Neuronal stem cell (in vitro differentiated cells): ENCODE data around the gene SARS1.

Experiments
- DNase-seq: peaks from one replicate; pipeline ENCODE4 v3.0.0-alpha.2; 2013; ENCODE audit warnings: low spot score
- H2AFZ ChIP-seq: one replicate; pipeline ENCODE4 v1.6.1; 2013; ENCODE audit warnings: mild to moderate bottlenecking, low read length, inconsistent platforms
- H2AK5ac ChIP-seq: 2 replicates; pipeline ENCODE4 v1.6.1; 2013; ENCODE audit warnings: low read depth, mild to moderate bottlenecking, inconsistent platforms, low read length, moderate library complexity, mixed read lengths
- H2BK120ac ChIP-seq: 2 replicates; pipeline ENCODE4 v1.6.1; 2013; ENCODE audit warnings: low read depth, mild to moderate bottlenecking, inconsistent platforms, low read length, moderate library complexity, mixed read lengths
- H2BK12ac ChIP-seq: one replicate; pipeline ENCODE4 v1.6.1; 2013; ENCODE audit warnings: low read length, inconsistent platforms
- H2BK15ac ChIP-seq: 2 replicates; pipeline ENCODE4 v1.6.1; 2013; ENCODE audit warnings: mild to moderate bottlenecking, low read length, inconsistent platforms, mixed read lengths
- H2BK5ac ChIP-seq: one replicate; pipeline ENCODE4 v1.6.1; 2013; ENCODE audit warnings: inconsistent platforms, mild to moderate bottlenecking, low read length, moderate library complexity
- H3K14ac ChIP-seq: one replicate; pipeline ENCODE4 v1.6.1; 2013; ENCODE audit warnings: low read length, inconsistent platforms
- H3K18ac ChIP-seq: 2 replicates; pipeline ENCODE4 v1.6.1; 2013; ENCODE audit warnings: low read length, inconsistent platforms
- H3K23ac ChIP-seq: 2 replicates; pipeline ENCODE4 v1.6.1; 2013; ENCODE audit warnings: low read depth, mild to moderate bottlenecking, mixed read lengths, low read length, inconsistent platforms; ENCODE audit not compliant: poor library complexity
- H3K27ac ChIP-seq: replicated peaks from 3 replicates; pipeline ENCODE4 v1.5.1; 2013; ENCODE audit warnings: low read length, inconsistent platforms
- H3K27me3 ChIP-seq, 3 experiments: 2 replicates each; pipeline ENCODE4 v1.6.1; 2013; ENCODE audit warnings: low read length in 3 of 3, mild to moderate bottlenecking in 2 of 3, inconsistent platforms in 1 of 3, low read depth in 1 of 3, mixed read lengths in 1 of 3, moderate library complexity in 1 of 3; ENCODE audit not compliant: control insufficient read depth in 3 of 3, insufficient read depth in 3 of 3
- H3K36me3 ChIP-seq, 2 donors: replicated peaks in 1 of 2; 2 replicates each; pipeline ENCODE4 v1.6.1; 2013; ENCODE audit warnings: low read length in 2 of 2; ENCODE audit not compliant: control insufficient read depth in 2 of 2, insufficient read depth in 2 of 2
- H3K4ac ChIP-seq: 2 replicates; pipeline ENCODE4 v1.6.1; 2013; ENCODE audit warnings: inconsistent platforms, mild to moderate bottlenecking, low read length, moderate library complexity
- H3K4me1 ChIP-seq, 2 donors: 1 replicate in 1 of 2; 2 replicates in 1 of 2; pipeline ENCODE4 v1.6.1; 2013; ENCODE audit warnings: low read length in 2 of 2, low read depth in 1 of 2; ENCODE audit not compliant: control insufficient read depth in 2 of 2, insufficient read depth in 1 of 2
- H3K4me2 ChIP-seq: one replicate; pipeline ENCODE4 v1.6.1; 2013; ENCODE audit warnings: mild to moderate bottlenecking, low read length, inconsistent platforms; ENCODE audit not compliant: insufficient read depth, poor library complexity, severe bottlenecking
- H3K4me3 ChIP-seq, 2 donors: 2 replicates each; pipeline ENCODE4 v1.5.1; 2013; ENCODE audit warnings: low read length in 2 of 2, mild to moderate bottlenecking in 2 of 2, inconsistent platforms in 1 of 2, moderate library complexity in 1 of 2
- H3K79me1 ChIP-seq: one replicate; pipeline ENCODE4 v1.6.1; 2013; ENCODE audit warnings: low read depth, mild to moderate bottlenecking, inconsistent platforms, low read length, moderate library complexity
- H3K9ac ChIP-seq: one replicate; pipeline ENCODE4 v1.6.1; 2013; ENCODE audit warnings: mild to moderate bottlenecking, low read depth, low read length, inconsistent platforms; ENCODE audit not compliant: poor library complexity
- H3K9me3 ChIP-seq, 2 donors: replicated peaks in 1 of 2; 2 replicates each; pipeline versions ENCODE3 to v1.6.1; 2013; ENCODE audit warnings: low read length in 2 of 2, mild to moderate bottlenecking in 2 of 2, inconsistent platforms in 1 of 2, low read depth in 1 of 2, mixed read lengths in 1 of 2, moderate library complexity in 1 of 2; ENCODE audit not compliant: control insufficient read depth in 2 of 2, insufficient read depth in 1 of 2
- H4K8ac ChIP-seq: one replicate; pipeline ENCODE4 v1.6.1; 2013; ENCODE audit warnings: low read depth, mild to moderate bottlenecking, inconsistent platforms, low read length, moderate library complexity
- H4K91ac ChIP-seq: one replicate; pipeline ENCODE4 v1.6.1; 2013; ENCODE audit warnings: low read length, low read depth, mild to moderate bottlenecking, inconsistent platforms; ENCODE audit not compliant: poor library complexity
- WGBS, 2 donors: extraction: QIAGEN DNeasy Blood & Tissue Kit; methylation state at CpG; one replicate each; pipeline ENCODE4 v1.1.7; 2013; ENCODE audit warnings: missing lambda C conversion rate in 2 of 2, mixed read lengths in 1 of 2; ENCODE audit not compliant: insufficient read length in 2 of 2, insufficient replicate concordance in 1 of 2; ENCODE audit errors: extremely low coverage in 2 of 2; 5-methylcytosine and 5-hydroxymethylcytosine counted together

The SARS1 gene

DNA sequence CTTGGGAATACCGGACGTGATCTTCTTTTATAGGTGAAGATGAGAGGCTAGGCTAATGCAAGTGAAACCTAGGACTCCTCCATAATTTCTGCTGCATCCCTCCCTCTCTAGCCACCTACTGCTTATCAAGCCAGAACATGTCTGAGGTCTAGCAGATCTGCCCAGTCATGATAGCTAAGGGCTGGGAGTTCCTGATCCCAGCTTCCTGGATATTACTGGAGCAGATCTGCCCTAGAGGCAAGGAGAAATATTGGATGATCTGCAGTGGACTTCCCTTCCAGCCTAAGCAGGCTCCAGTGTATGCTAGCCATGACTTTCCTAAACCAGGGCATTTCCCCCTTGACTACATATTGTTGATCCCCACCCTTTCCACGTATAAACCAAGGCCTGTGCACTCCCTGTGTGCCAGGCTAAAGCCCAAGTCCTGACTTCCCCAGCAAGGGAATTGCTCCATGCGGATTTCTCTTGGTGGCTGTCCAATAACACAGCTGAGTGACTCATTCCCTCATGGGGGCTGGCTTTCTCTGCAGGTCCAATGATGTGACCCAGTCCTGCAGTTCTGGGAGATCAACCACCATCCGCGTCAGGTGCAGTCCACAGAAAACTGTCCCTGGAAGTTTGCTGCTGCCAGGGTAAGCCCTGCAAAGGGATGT lies 15.5 kb upstream of the SARS1 start:
- no peak overlapping the region for H3K27ac ChIP-seq
- H3K4me1 ChIP-seq = peaks cover 4 to 12% of the 10 kb centered on the region in 2 donors
- H3K9me3 ChIP-seq = no peaks in the 10 kb centered on the region
- H2BK5ac ChIP-seq = no peak overlapping the region
- H2AK5ac ChIP-seq = no peak overlapping the region
- no peak for DNase-seq
- no peak overlapping the region for H4K8ac ChIP-seq
- H3K79me1 ChIP-seq = no peaks in the 10 kb centered on the region
- no peak overlapping the region for H3K9ac ChIP-seq
- no peak overlapping the region for H3K23ac ChIP-seq
- no CpG with 5 or more reads among the region's 6 CpGs for WGBS, 2 donors
- H3K4me3 ChIP-seq = no peak overlapping the region
- H3K27me3 ChIP-seq = no peaks in the 10 kb centered on the region
- no peak overlapping the region for H2BK12ac ChIP-seq
- no peak overlapping the region for H2AFZ ChIP-seq
- H3K4ac ChIP-seq = no peak overlapping the region
- H3K4me2 ChIP-seq = no peak overlapping the region
- H3K36me3 ChIP-seq = no peaks in the 10 kb centered on the region
- H4K91ac ChIP-seq = no peak overlapping the region
- H2BK15ac ChIP-seq = peak overlapping the region; percentile 6
- H2BK120ac ChIP-seq = no peak overlapping the region
- H3K14ac ChIP-seq = no peak overlapping the region
- H3K18ac ChIP-seq = no peak overlapping the region

DNA sequence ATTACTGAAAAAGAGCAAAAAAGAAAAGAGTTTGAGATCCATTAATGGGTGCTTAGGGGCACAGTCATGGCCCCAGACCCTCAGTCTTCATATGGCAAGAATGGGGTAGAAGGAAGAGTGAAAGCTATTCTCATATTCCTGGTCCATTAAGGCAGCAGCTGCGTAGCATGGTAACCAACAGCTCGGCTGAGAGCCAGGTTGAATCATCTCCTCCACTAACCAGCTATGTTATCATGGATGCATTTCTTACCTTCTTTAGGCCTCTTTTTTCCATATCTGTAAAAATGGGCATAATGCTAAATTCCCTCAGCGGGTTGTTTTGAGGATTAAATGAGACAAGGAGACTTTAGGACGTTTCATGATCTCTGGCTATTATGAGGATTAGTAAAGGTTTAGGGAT lies 15.0 kb upstream of the SARS1 start:
- Histone ChIP-seq H2BK15ac (peak overlapping the region; percentile 6), H3K4me1 (peaks cover 4 to 12% of the 10 kb centered on the region in 2 donors), H3K9ac (no peak overlapping the region), H2AFZ (no peak overlapping the region), H3K27ac (no peak overlapping the region), H2BK120ac (no peak overlapping the region), H3K4me3 (no peak overlapping the region), H2BK5ac (no peak overlapping the region), H2BK12ac (no peak overlapping the region), H3K9me3 (no peaks in the 10 kb centered on the region), H3K79me1 (no peaks in the 10 kb centered on the region), H4K91ac (no peak overlapping the region), H3K4ac (no peak overlapping the region), H3K4me2 (no peak overlapping the region), H2AK5ac (no peak overlapping the region), H3K36me3 (no peaks in the 10 kb centered on the region), H3K14ac (no peak overlapping the region), H3K23ac (no peak overlapping the region), H3K18ac (no peak overlapping the region), H4K8ac (no peak overlapping the region), H3K27me3 (no peaks in the 10 kb centered on the region)
- DNase-seq = no peak
- WGBS, 2 donors = no CpG with 5 or more reads among the region's 4 CpGs

GRCh38 chr1:109199710-109200109 lies 14.0 kb upstream of the SARS1 start:
- Histone ChIP-seq H3K79me1 (no peaks in the 10 kb centered on the region), H4K91ac (no peak overlapping the region), H2BK120ac (no peak overlapping the region), H3K9ac (no peak overlapping the region), H2BK15ac (no peak overlapping the region), H2BK12ac (no peak overlapping the region), H4K8ac (no peak overlapping the region), H3K4me2 (no peak overlapping the region), H2AK5ac (no peak overlapping the region), H2AFZ (peak overlapping the region; percentile 6), H3K18ac (no peak overlapping the region), H3K4ac (no peak overlapping the region), H3K4me3 (no peak overlapping the region), H3K27me3 (no peaks in the 10 kb centered on the region), H3K27ac (no peak overlapping the region), H3K23ac (no peak overlapping the region), H2BK5ac (no peak overlapping the region), H3K36me3 (no peaks in the 10 kb centered on the region), H3K9me3 (no peaks in the 10 kb centered on the region), H3K4me1 (peaks cover 4 to 12% of the 10 kb centered on the region in 2 donors), H3K14ac (no peak overlapping the region)
- no peak for DNase-seq
- WGBS, 2 donors = no CpG with 5 or more reads among the region's 10 CpGs

DNA sequence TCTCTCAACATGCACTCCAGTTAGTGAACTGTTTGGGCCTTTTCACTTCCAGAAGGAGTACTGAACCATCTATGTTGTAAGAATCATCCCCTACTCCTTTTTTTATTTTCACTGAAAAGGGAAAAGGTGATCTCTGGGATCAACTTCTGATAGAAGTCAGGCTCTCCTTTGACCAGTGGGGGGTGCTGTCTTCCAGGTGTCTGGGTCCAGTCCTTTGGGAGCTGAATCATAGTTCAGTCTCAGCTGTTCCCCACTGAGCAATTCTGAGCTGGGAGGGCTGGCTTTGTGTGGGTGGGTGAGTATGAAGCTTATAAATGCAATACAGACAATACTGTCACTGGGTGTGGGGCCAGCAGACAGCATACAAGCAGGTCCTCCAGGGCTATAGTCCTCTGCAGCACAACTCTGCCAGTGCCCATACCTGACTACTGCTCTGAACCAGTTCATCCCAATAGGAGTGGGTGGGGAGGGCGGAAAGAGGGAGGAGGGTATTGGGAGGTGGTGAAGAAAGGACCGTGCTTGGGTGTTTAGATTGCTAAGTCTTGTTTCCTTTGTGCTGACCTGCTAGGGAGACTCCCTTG lies 12.5 kb upstream of the SARS1 start:
- H4K91ac ChIP-seq = no peak overlapping the region
- H2BK12ac ChIP-seq = no peak overlapping the region
- H3K27ac ChIP-seq = no peak overlapping the region
- H3K36me3 ChIP-seq = no peaks in the 10 kb centered on the region
- H2BK120ac ChIP-seq = no peak overlapping the region
- H3K4me1 ChIP-seq = peaks cover 4 to 12% of the 10 kb centered on the region in 2 donors
- no CpG with 5 or more reads among the region's 2 CpGs for WGBS, 2 donors
- no peak overlapping the region for H2BK15ac ChIP-seq
- H2AFZ ChIP-seq = peak overlapping the region; percentile 1
- no peak overlapping the region for H4K8ac ChIP-seq
- H3K14ac ChIP-seq = no peak overlapping the region
- no peak overlapping the region for H3K23ac ChIP-seq
- H3K9me3 ChIP-seq = no peaks in the 10 kb centered on the region
- no peak overlapping the region for H2AK5ac ChIP-seq
- no peak overlapping the region for H2BK5ac ChIP-seq
- H3K4me2 ChIP-seq = no peak overlapping the region
- no peak overlapping the region for H3K9ac ChIP-seq
- DNase-seq = peak; percentile 46
- no peak overlapping the region for H3K4ac ChIP-seq
- peak overlapping the region; percentile 44 for H3K18ac ChIP-seq
- H3K79me1 ChIP-seq = no peaks in the 10 kb centered on the region
- no peak overlapping the region for H3K4me3 ChIP-seq
- H3K27me3 ChIP-seq = no peaks in the 10 kb centered on the region
